HFFc6 (cell line): ENCODE data around the gene CTNNB1. TPM values are rescaled to one million over a fixed set of nuclear protein-coding genes. Genes with fewer than 3 reads are reported as not detected.

ENCODE experiments used
- DNase-seq: peaks from one replicate; pipeline ENCODE4 v3.0.0-alpha.2; 2018
- H3K27ac Mint-ChIP-seq: 2 replicates; pipeline ENCODE4 v1.8.0; 2020; ENCODE audit warnings: mild to moderate bottlenecking, mixed read lengths
- H3K27me3 Mint-ChIP-seq: 2 replicates; pipeline ENCODE4 v1.8.0; 2021; ENCODE audit warnings: mild to moderate bottlenecking, moderate library complexity, mixed read lengths; ENCODE audit not compliant: insufficient read depth
- H3K36me3 Mint-ChIP-seq: 2 replicates; pipeline ENCODE4 v1.8.0; 2021; ENCODE audit warnings: low read depth, mixed read lengths
- H3K4me1 Mint-ChIP-seq: 2 replicates; pipeline ENCODE4 v1.8.0; 2020; ENCODE audit warnings: low read depth, mixed read lengths
- H3K4me3 Mint-ChIP-seq: 2 replicates; pipeline ENCODE4 v1.8.0; 2020; ENCODE audit warnings: mild to moderate bottlenecking, moderate library complexity, mixed read lengths
- H3K9me3 Mint-ChIP-seq: 2 replicates; pipeline ENCODE4 v1.8.0; 2020; ENCODE audit warnings: mild to moderate bottlenecking, mixed read lengths
- CTCF ChIP-seq: fragments of 200-600 bp; sonication (generic); IDR thresholded peaks from 2 replicates; pipeline ENCODE4 v1.5.0; 2021; ENCODE audit warnings: antibody characterized with exemption, mild to moderate bottlenecking
- total RNA-seq, 6 experiments: library from RNA; stranded (reverse); fragmentation: NEBNext Ultra II Directional; extraction: Animal tissue kit (Norgen Biotek cat#: 25700); gene quantifications; 2 replicates in 1 of 6; 3 replicates in 5 of 6; pipeline ENCODE4 v1.2.3, GENCODE V29; 2021

CTNNB1 gene
- total RNA-seq, 6 experiments from 2014 or later, result 299 to 330 (median 312) TPM

GRCh38 chr3:41247055-41248004 is 48.0 kb downstream of the CTNNB1 start:
- Mint-ChIP-seq H3K9me3 (no peaks in the 10 kb centered on the region), H3K27me3 (peaks cover 5% of the 10 kb centered on the region), H3K27ac (no peak overlapping the region), H3K4me3 (no peak overlapping the region), H3K36me3 (0 out of 2 replicates have a peak, but pooled peaks cover 5% of the 10 kb centered on the region), H3K4me1 (no peaks in the 10 kb centered on the region)
- TF ChIP-seq CTCF, result no peak
- DNase-seq, result no peak

GRCh38 chr3:41248525-41248924 is 49.2 kb downstream of the CTNNB1 start:
- Mint-ChIP-seq H3K9me3 (no peaks in the 10 kb centered on the region), H3K27me3 (peaks cover 4% of the 10 kb centered on the region), H3K36me3 (0 out of 2 replicates have a peak, but pooled peaks cover 5% of the 10 kb centered on the region), H3K4me1 (no peaks in the 10 kb centered on the region), H3K4me3 (no peak overlapping the region), H3K27ac (no peak overlapping the region)
- TF ChIP-seq CTCF, result no peak
- no peak for DNase-seq

- Mint-ChIP-seq H3K27me3 (peaks cover 1% of the 10 kb centered on the region), H3K36me3 (no peaks in the 10 kb centered on the region), H3K9me3 (no peaks in the 10 kb centered on the region), H3K4me1 (no peaks in the 10 kb centered on the region), H3K27ac (no peak overlapping the region), H3K4me3 (no peak overlapping the region)
- no peak for DNase-seq
- no peak for TF ChIP-seq CTCF
Observed at GRCh38 chr3:41249318-41249717, 50.0 kb downstream of the CTNNB1 start.

GRCh38 chr3:41250825-41251224 is 51.5 kb downstream of the CTNNB1 start:
- H3K9me3 Mint-ChIP-seq, result no peaks in the 10 kb centered on the region
- no peak for TF ChIP-seq CTCF
- H3K27me3 Mint-ChIP-seq, result peaks cover 1% of the 10 kb centered on the region
- no peaks in the 10 kb centered on the region for H3K36me3 Mint-ChIP-seq
- no peak overlapping the region for H3K4me3 Mint-ChIP-seq
- no peak overlapping the region for H3K27ac Mint-ChIP-seq
- DNase-seq, result no peak
- no peaks in the 10 kb centered on the region for H3K4me1 Mint-ChIP-seq

- H3K27me3 Mint-ChIP-seq, result peaks cover 1% of the 10 kb centered on the region
- no peak overlapping the region for H3K27ac Mint-ChIP-seq
- H3K4me1 Mint-ChIP-seq, result no peaks in the 10 kb centered on the region
- no peaks in the 10 kb centered on the region for H3K36me3 Mint-ChIP-seq
- H3K4me3 Mint-ChIP-seq, result no peak overlapping the region
- TF ChIP-seq CTCF, result no peak
- H3K9me3 Mint-ChIP-seq, result no peaks in the 10 kb centered on the region
- DNase-seq, result no peak
Observed at GRCh38 chr3:41251593-41251992, 52.3 kb downstream of the CTNNB1 start.
